C4-2B (cell line): ENCODE data around the gene PTX4.

ENCODE experiments used
- CTCF ChIP-seq: fragments of 450-650 bp; conservative IDR thresholded peaks from 2 replicates; pipeline ENCODE4 v1.5.1; 2017; ENCODE audit warnings: mild to moderate bottlenecking
- ZFX ChIP-seq: fragments of 450-650 bp; IDR thresholded peaks from 2 replicates; pipeline ENCODE4 v1.6.1; 2017

GRCh38 chr16:1524366-1524765 is 35.6 kb upstream of the PTX4 start:
- TF ChIP-seq CTCF (no peak), ZFX (no peak)
